D341Med (cell line): ENCODE results near the gene EDC3.
"Not testable (repeated sequence)": the region's sequence is repeated elsewhere in the genome, so short reads cannot be mapped to it uniquely, and the experiment has no call there.

Experiments used
- DNase-seq: peaks from one replicate; pipeline ENCODE4 v3.0.0; 2012; ENCODE audit warnings: low spot score

EDC3 gene

GRCh38 chr15:74611834-74612233, 84.0 kb downstream of the EDC3 start:
- DNase-seq = no peak

GRCh38 chr15:74611341-74611740, 84.5 kb downstream of the EDC3 start:
- DNase-seq = no peak

- DNase-seq = no peak
Measured at GRCh38 chr15:74610302-74610951, 85.4 kb downstream of the EDC3 start.

- DNase-seq = no peak
Measured at GRCh38 chr15:74609938-74610301, 85.9 kb downstream of the EDC3 start.

GRCh38 chr15:74608786-74609185, 87.0 kb downstream of the EDC3 start:
- DNase-seq = no peak

GRCh38 chr15:74605795-74606150, 90.1 kb downstream of the EDC3 start:
- DNase-seq = no peak

DNA sequence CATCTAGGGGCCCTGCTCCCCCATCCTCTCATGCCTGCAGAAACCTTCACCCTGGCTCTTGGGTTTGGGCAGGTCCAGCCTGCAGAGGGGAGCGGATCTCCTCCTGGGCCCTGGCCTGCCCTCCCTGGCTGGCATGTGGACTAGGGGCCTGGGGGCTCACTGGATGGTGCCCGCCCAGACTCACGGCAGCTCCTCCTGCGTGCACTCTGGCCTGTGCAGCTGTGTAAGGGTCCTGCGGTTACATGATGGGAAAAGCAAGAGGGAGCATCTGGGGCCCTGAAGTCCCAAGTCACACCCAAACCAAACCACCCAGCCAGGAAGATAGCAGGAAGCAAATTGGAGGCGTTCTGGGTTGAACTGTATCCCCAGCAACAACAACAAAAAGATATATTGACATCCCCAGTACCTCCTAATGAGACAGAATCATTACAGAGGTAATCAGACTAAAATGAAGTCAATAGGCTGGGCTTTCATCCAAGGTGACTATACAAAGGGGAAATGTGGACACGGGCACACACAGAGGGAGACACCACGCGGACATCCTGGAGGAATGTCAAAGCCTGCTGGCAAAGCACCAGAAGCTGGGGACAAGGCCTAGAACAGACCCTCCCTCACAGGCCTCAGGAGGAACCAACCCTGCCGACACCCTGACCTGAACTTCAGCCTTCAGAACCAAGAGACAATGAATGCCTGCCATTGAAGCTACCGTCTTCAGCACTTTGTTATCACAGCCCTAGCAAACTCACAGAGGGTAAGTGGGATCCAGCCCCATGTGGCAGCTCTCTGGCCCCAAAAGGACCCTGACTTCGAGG, 90.6 kb downstream of the EDC3 start:
- no peak for DNase-seq

GRCh38 chr15:74603789-74604705, 91.8 kb downstream of the EDC3 start:
- no peak for DNase-seq

GRCh38 chr15:74603026-74603788, 92.6 kb downstream of the EDC3 start:
- no peak for DNase-seq

DNA sequence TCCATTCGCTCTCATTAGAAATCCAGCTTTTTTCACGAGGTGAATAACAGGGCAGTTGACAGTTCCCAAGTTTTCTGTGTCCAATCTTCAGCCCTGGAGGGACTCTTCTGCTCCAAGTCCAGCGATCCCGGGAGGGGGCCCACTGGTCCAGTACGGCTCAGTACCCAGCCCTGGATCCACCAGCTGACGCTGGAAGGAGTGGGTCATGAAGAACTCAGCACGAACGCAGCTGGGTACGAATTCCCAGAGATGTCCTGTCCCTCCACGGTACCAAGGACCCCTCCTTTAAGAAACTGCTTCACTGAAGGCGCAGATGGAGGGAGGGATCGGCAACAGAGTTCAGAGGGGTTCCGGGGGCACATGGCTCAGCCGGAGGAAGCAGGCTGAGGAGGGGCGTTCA, 96.7 kb downstream of the EDC3 start:
- DNase-seq = no peak

DNA sequence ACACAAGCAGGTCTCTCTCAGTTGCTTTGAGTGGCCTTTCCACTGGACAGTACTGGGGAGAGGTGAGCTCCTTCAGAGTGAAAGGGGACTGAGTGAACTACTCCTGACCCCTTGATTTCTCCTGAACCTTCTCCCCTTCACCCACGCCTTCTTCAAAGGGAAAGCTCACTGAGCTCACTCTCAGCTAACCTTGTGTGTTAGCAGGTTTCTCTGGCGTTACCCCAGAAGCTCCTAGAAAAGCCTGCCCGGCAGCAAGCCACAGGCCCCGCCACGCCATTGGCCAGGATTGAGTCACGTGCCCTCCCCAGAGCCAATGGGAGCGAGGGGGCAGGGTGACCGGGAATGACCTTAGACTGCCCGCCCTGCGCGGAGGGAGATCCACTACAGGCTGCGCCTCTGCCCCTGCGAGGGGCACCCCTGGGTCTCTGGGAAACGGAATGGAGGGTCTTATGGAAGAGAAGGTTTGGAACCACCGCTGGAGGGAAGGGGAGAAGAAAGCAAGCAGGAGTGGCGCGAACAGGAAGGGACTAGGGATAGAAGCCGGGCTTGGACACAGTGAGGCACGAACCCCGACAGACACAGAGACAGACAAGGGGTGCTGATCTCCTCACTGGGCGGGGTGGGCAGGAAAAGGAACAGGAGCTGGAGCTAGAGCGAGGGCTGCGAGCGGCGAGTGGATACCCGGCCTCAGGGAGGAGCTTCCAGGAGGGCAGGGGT, 97.5 kb downstream of the EDC3 start:
- peak; percentile 80 for DNase-seq

DNA sequence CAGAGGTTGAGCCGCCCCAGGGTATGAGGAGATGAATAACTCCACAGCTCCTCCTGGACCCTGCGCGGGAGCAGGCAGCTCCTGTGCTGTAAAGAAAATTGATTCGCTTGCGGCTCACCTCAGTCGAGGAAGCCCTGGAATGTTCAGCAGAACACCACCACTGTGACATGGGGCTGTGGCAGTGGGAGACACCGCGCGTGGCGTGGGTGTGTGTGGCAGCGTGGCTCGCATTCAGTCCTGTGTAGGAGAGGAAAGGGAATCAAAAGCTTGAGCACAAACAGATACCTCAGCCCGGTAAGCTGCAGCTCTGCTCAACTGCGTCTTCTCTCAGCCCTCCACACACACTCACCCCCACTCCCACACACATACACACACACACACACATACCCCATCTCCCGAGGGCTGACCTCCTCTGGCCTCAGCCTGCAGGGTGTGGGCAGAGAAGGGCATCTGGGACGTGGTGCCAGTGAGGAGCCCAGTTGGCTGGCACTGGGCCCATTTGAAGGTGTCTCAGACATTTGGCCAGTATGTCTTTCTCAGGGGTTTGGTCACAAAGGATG, 98.6 kb downstream of the EDC3 start:
- not testable (repeated sequence) for DNase-seq

- DNase-seq = not testable (repeated sequence)
Measured at GRCh38 chr15:74596736-74597135, 99.1 kb downstream of the EDC3 start.

DNA sequence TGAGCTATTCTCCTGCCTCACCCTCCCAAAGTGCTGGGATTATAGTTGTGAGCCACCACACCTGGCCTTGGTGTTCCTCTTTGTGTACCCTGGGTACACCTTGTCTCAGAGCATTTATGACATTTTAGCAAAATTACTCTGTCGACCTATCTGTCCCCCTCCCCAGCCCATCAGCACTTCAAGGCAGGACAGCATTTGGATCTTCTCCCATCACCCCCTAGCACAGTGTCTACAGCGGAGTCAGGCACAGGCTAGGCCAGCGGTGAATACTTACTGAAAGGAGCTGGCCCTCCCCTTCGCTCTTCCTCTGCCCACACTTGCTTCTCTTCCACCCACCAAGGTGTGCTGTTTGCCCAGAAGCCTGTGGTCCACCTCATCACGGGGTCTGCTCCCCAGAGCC, 100.6 kb downstream of the EDC3 start:
- DNase-seq = no peak

DNA sequence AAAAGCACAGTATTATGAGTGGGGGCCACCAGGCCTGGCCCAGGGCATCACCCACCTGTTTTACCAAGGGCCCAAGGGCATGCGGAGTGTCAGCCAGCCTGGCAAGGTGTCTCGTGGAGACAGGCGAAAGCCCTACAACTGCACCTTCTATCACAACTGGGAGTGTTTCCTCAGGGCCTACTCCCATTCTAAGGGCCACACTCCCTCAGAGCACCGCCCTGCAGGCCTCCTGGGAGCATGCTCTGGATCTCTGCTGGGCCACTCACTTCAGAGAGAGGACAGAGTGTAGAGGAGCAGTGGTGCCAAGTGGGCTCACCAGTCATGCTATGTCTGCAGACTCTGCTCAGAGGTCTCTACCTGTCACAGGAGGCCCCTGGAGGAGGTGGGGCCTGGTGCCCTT, 101.4 kb downstream of the EDC3 start:
- no peak for DNase-seq

DNA sequence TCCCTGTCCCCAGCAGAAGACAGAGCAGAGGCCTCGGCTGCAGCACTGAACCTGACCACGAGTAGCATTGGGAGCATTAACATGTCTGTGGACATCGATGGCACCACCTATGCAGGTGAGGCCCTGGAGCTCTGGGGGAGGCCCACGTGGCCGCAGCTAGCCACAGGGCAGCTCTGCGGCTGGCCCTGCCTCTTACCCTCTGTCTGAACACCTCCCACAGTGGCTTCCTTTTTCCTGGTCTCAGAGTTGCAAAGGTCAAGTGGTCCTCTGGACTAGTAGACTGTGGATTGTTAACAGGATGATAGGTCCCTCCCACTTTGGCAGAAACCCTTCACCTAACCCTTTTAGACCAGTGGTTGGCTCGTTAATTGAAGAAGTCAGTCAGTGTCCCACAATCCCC, 102.7 kb downstream of the EDC3 start:
- DNase-seq = no peak

DNA sequence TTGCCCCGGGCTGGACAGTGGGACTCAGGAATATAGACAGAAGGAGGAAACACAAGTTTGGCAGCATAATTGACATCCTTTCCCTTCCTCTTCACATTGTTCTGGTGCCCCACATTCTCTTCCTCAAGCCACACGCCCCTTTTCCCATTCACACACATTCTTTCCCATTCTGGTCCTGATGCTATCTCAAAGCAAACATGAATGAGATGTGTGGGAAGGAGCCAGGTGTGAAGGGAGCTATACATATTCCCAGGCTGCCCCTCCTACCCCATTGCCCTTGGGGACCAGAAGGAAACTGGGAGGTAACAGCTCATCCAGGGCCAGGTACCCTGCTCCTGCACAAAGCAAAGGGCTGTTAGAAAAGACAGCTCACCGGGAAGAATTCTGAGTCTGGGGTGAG, 103.6 kb downstream of the EDC3 start:
- DNase-seq = no peak

DNA sequence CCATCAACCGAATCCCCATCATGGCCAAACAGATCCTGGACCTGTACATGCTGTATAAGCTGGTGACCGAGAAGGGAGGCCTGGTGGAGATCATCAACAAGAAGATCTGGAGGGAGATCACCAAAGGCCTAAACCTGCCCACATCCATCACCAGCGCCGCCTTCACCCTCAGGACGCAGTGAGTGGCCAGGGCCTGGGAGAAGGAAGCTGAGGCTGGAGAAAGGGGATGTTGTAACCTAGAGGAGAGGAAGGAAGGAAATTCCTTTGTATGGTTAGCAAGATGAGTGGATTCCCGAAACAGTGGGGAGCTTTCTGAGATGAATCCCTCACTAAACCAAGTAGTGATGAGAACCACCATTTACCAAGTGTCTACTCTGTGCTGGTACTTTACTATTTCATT, 106.0 kb downstream of the EDC3 start:
- DNase-seq = no peak

DNA sequence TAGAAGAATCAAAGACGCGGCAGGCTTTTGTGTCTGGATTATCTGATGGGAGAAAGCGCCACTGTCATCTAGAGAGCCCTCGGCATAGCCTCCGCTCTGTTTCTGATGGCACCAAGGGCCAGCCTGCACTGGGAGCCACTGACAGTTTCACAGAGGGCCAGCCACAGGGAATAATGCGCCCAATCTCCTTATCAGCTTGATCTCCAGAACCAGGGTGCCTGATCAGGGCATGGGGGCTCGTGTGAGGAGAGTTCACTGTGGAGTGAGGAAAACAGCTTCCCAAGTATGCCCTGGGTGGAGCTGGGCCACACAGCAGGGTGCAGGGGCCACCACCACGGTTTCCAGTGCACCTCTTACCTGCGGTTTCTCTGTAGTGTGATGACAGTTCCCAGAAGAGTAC, 110.0 kb downstream of the EDC3 start:
- no peak for DNase-seq

GRCh38 chr15:74585191-74585590, 110.6 kb downstream of the EDC3 start:
- no peak for DNase-seq

DNA sequence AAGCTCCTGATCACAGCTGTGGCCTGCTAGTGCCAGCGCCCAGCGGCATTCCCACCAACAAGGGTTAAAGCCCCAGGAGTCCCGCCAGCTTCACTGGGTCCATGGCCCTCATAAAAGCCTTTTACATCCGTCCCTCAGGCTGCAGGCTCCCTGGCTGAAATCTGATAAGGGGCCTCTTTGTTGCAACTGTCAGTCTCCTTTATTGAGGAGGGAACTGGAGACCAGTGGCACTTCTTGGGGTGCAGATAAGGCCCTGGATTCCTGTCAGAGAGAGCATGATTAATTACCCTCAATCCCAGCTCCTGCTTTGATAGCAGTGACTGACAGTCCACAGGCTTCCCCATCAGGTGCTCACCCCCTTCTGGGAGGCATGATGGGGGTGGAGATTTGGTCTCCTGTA, 111.0 kb downstream of the EDC3 start:
- no peak for DNase-seq
